GM19193 (cell line): Measurements from ENCODE around the gene AK8.

Experiments
- POLR2A ChIP-seq: IDR thresholded peaks from 4 replicates; pipeline ENCODE4 v1.6.1; 2011; ENCODE audit not compliant: insufficient read depth, insufficient read length; ENCODE audit errors: extremely low read depth

Gene AK8

GRCh38 chr9:132806723-132807421, 71.2 kb downstream of the AK8 start:
- no peak for TF ChIP-seq POLR2A

GRCh38 chr9:132806306-132806705, 71.8 kb downstream of the AK8 start:
- TF ChIP-seq POLR2A, result no peak

GRCh38 chr9:132804576-132805295, 73.3 kb downstream of the AK8 start:
- TF ChIP-seq POLR2A, result no peak

- no peak for TF ChIP-seq POLR2A
Measured at GRCh38 chr9:132802121-132802795, 75.8 kb downstream of the AK8 start.

- TF ChIP-seq POLR2A, result no peak
Measured at GRCh38 chr9:132801659-132802058, 76.4 kb downstream of the AK8 start.

- TF ChIP-seq POLR2A, result no peak
Measured at GRCh38 chr9:132800038-132800648, 77.9 kb downstream of the AK8 start.

GRCh38 chr9:132798817-132799790, 79.0 kb downstream of the AK8 start:
- no peak for TF ChIP-seq POLR2A

GRCh38 chr9:132797861-132798659, 80.0 kb downstream of the AK8 start:
- TF ChIP-seq POLR2A, result no peak

GRCh38 chr9:132795511-132796303, 82.4 kb downstream of the AK8 start:
- no peak for TF ChIP-seq POLR2A

GRCh38 chr9:132794730-132795380, 83.2 kb downstream of the AK8 start:
- TF ChIP-seq POLR2A, result no peak

- TF ChIP-seq POLR2A, result no peak
Measured at GRCh38 chr9:132793606-132794580, 84.2 kb downstream of the AK8 start.
